Tibial nerve (tissue), 4 donors: ENCODE measurements around the gene MGMT.

Experiments used
- CTCF ChIP-seq, 5 experiments: fragments of 200-600 bp in 3 of 5; fragments of 450-650 bp in 2 of 5; sonication (generic) in 3 of 5; IDR thresholded peaks; one replicate each; pipeline ENCODE4 v1.5.1; 2016 to 2019; ENCODE audit warnings: antibody characterized with exemption in 5 of 5, mild to moderate bottlenecking in 3 of 5, moderate library complexity in 2 of 5
- EP300 ChIP-seq, 2 donors: sonication (generic); formaldehyde crosslinking; IDR thresholded peaks; one replicate each; pipeline ENCODE4 v1.6.1; 2017; ENCODE audit warnings: antibody characterized with exemption in 2 of 2, mild to moderate bottlenecking in 1 of 2

GRCh38 chr10:129770286-129770685 lies 303.2 kb downstream of the MGMT start:
- TF ChIP-seq CTCF (IDR thresholded peaks at IDR 0.05) = no peak
- TF ChIP-seq EP300 (IDR thresholded peaks at IDR 0.05) = no peak
